Panc1 (cell line): ENCODE results near the gene ATP6V1F. TPM values are rescaled to one million over a fixed set of nuclear protein-coding genes. Genes with fewer than 3 reads are reported as not detected.

Source experiments
- ATAC-seq: fragments of 200-7000 bp; cut with Tn5 transposase; 2 replicates; pipeline ENCODE4 v1.9.1; 2020; ENCODE audit warnings: mild to moderate bottlenecking, moderate library complexity
- BruUV-seq: library from RNA; stranded (reverse); fragments of 400-500 nt; replicated peaks from 2 replicates; lab custom pipeline; 2021; lab: Mats Ljungman, UMichigan
- CTCF ChIA-PET: fragments of 300-600 bp; sonication (Branson Sonifier 250); formaldehyde crosslinking; loops from one replicate; lab custom pipeline; 2022; ENCODE audit warnings: antibody characterized with exemption; lab: Charles Lee
- POLR2A ChIA-PET: fragments of 300-600 bp; sonication (Branson Sonifier 250); formaldehyde crosslinking; loops from one replicate; lab custom pipeline; 2022; ENCODE audit warnings: antibody characterized with exemption; lab: Charles Lee
- DNase-seq: peaks from one replicate; pipeline ENCODE4 v3.0.0-alpha.2; 2010; ENCODE audit warnings: low read depth, low spot score
- H3K27ac ChIP-seq: 2 replicates; pipeline ENCODE4 v1.5.1; 2011; ENCODE audit warnings: mild to moderate bottlenecking, low read length, inconsistent platforms
- H3K27me3 ChIP-seq: fragments of 200-500 bp; sonication (Bioruptor generic); 2 replicates; pipeline ENCODE4 v1.6.0; 2014; ENCODE audit warnings: low read length, inconsistent platforms; ENCODE audit not compliant: control insufficient read depth, insufficient read depth
- H3K36me3 ChIP-seq: fragments of 200-500 bp; sonication (Bioruptor generic); 2 replicates; pipeline ENCODE4 v1.5.1; 2014; ENCODE audit warnings: inconsistent platforms, mild to moderate bottlenecking, low read length, moderate library complexity; ENCODE audit not compliant: control insufficient read depth, insufficient read depth
- H3K4me1 ChIP-seq: 2 replicates; pipeline ENCODE4 v1.5.1; 2011; ENCODE audit warnings: inconsistent platforms, mild to moderate bottlenecking, low read length, moderate library complexity; ENCODE audit not compliant: control insufficient read depth, insufficient read depth
- H3K4me3 ChIP-seq, 2 experiments: 2 replicates each; pipeline ENCODE4 v1.5.1; 2011 to 2012; ENCODE audit warnings: low read depth in 2 of 2, low read length in 2 of 2, mild to moderate bottlenecking in 2 of 2, inconsistent platforms in 1 of 2, moderate library complexity in 1 of 2
- H3K9me3 ChIP-seq: fragments of 200-500 bp; sonication (Bioruptor generic); 2 replicates; pipeline ENCODE4 v1.5.1; 2014; ENCODE audit warnings: low read depth, mild to moderate bottlenecking, inconsistent platforms, low read length, moderate library complexity; ENCODE audit not compliant: control insufficient read depth, insufficient read depth
- CTCF ChIP-seq: fragments of 450-650 bp; IDR thresholded peaks from 2 replicates; pipeline ENCODE4 v1.5.1; 2017; ENCODE audit warnings: mild to moderate bottlenecking
- POLR2AphosphoS5 ChIP-seq: IDR thresholded peaks from 2 replicates; pipeline ENCODE4 v1.6.1; 2012; ENCODE audit warnings: mild to moderate bottlenecking, low read depth, low read length, moderate library complexity
- REST ChIP-seq, 2 experiments: IDR thresholded peaks; 2 replicates each; pipeline ENCODE4 v1.6.1; 2011 to 2012; ENCODE audit warnings: low read depth in 2 of 2, control low read depth in 1 of 2, low read length in 1 of 2, mild to moderate bottlenecking in 1 of 2, moderate library complexity in 1 of 2; ENCODE audit not compliant: insufficient read depth in 1 of 2
- SIN3A ChIP-seq: IDR thresholded peaks from 2 replicates; pipeline ENCODE4 v1.6.1; 2012; ENCODE audit warnings: low read depth, mild to moderate bottlenecking, low read length, moderate library complexity, borderline replicate concordance; ENCODE audit not compliant: insufficient read depth
- TCF7L2 ChIP-seq: IDR thresholded peaks from 2 replicates; pipeline ENCODE4 v1.6.1; 2011; ENCODE audit warnings: mild to moderate bottlenecking, low read depth, low read length, inconsistent platforms
- in situ Hi-C: cut with HindIII; loops from 2 replicates; pipeline ENCODE4 v1.10.0; 2016; ENCODE audit warnings: low sequenced_read_pairs, low pct_unique_long_range_greater_than_20kb
- intact Hi-C: fragments of 100-400 bp; cut with micrococcal nuclease; formaldehyde crosslinking; loops from one replicate; pipeline ENCODE4 v1.10.0; 2022; ENCODE audit not compliant: unreplicated experiment
- total RNA-seq: library from RNA; stranded (reverse); gene quantifications from one replicate; pipeline ENCODE4 v1.2.1, GENCODE V29; 2021; ENCODE audit not compliant: unreplicated experiment

The ATP6V1F gene
- total RNA-seq, 1 experiment from 2014 or later: 151 TPM

- intact Hi-C loops: no loop called here
- CTCF ChIA-PET: interaction anchor here (0.5 to 0.7 kb wide), 2 partner anchors 129 to 507 kb away, joined by 3 to 12 read pairs; no protein-coding TSS in a partner anchor
- peak; percentile 71 for ATAC-seq
These were observed 27.9 kb downstream of the ATP6V1F start for GRCh38 chr7:128890306-128891109.

GRCh38 chr7:128891110-128891941, 28.7 kb downstream of the ATP6V1F start:
- CTCF ChIA-PET: no interaction called here
- ATAC-seq (peak; percentile 48), DNase-seq (no peak)
- in situ Hi-C loops: no loop called here
- POLR2A ChIA-PET: no interaction called here
- Histone ChIP-seq H3K27me3 (no peaks in the 10 kb centered on the region), H3K4me1 (no peaks in the 10 kb centered on the region; the same call in 1 of the 2 replicates), H3K4me3 (peak overlapping the region; percentile 29 to 32), H3K9me3 (no peaks in the 10 kb centered on the region), H3K36me3 (no peaks in the 10 kb centered on the region), H3K27ac (no peak overlapping the region)
- intact Hi-C loops: no loop called here
- no TSS peak for BruUV-seq
- no peak for TF ChIP-seq POLR2AphosphoS5
- TF ChIP-seq SIN3A: no peak
- no peak for TF ChIP-seq TCF7L2
- no peak for TF ChIP-seq REST (IDR thresholded peaks at IDR 0.05; ENCODE audit: insufficient read depth in 1 of 2, low read depth in 2 of 2, low read length in 1 of 2)
- TF ChIP-seq CTCF: no peak; the same call in 1 of the 2 replicates

More at GRCh38 chr7:128890306-128891109, 27.9 kb downstream of the ATP6V1F start:
- no TSS peak for BruUV-seq
- no peak for DNase-seq
- in situ Hi-C loops: no loop called here
- no peaks in the 10 kb centered on the region for H3K36me3 ChIP-seq
- no peak overlapping the region for H3K27ac ChIP-seq
- H3K9me3 ChIP-seq: no peaks in the 10 kb centered on the region
- POLR2A ChIA-PET: interaction anchor here (0.6 kb wide), 1 partner anchor 167 kb away, joined by 6 read pairs; no protein-coding TSS in a partner anchor
- no peaks in the 10 kb centered on the region for H3K27me3 ChIP-seq
- H3K4me3 ChIP-seq: peak overlapping the region; percentile 29 to 32
- no peak for TF ChIP-seq POLR2AphosphoS5
- no peaks in the 10 kb centered on the region; the same call in 1 of the 2 replicates for H3K4me1 ChIP-seq
